ENCODE data around the gene MANBA.

- TF ChIP-seq MAZ (IDR thresholded peaks at IDR 0.05; ENCODE audit: borderline replicate concordance, low read depth, low read length) (no peak), CTCF (IDR thresholded peaks at IDR 0.05) (no peak), EP300 (IDR thresholded peaks at IDR 0.05) (no peak), HDAC2 (IDR thresholded peaks at IDR 0.05) (no peak), POLR2A (IDR thresholded peaks at IDR 0.05; ENCODE audit: low read length) (no peak), MYC (IDR thresholded peaks at IDR 0.05; ENCODE audit: borderline replicate concordance, low read length) (no peak), KDM5A (IDR thresholded peaks at IDR 0.05) (no peak)
- TF ChIP-seq, protein P1, sequence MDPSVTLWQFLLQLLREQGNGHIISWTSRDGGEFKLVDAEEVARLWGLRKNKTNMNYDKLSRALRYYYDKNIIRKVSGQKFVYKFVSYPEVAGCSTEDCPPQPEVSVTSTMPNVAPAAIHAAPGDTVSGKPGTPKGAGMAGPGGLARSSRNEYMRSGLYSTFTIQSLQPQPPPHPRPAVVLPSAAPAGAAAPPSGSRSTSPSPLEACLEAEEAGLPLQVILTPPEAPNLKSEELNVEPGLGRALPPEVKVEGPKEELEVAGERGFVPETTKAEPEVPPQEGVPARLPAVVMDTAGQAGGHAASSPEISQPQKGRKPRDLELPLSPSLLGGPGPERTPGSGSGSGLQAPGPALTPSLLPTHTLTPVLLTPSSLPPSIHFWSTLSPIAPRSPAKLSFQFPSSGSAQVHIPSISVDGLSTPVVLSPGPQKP (IDR thresholded peaks at IDR 0.05; ENCODE audit: low read depth, low read length): no peak
These were observed 103.6 kb downstream of the MANBA start for GRCh38 chr4:102657206-102657605.

Data from A549 (cell line).